MCF 10A (cell line): ENCODE results near the gene RAI1. TPM values are rescaled to one million over a fixed set of nuclear protein-coding genes. Genes with fewer than 3 reads are reported as not detected.

Experiments used
- BruUV-seq: library from RNA; stranded (reverse); fragments of 400-500 nt; replicated peaks from 2 replicates; lab custom pipeline; 2021; lab: Mats Ljungman, UMichigan
- CTCF ChIA-PET: fragments of 300-600 bp; sonication (Branson Sonifier 250); formaldehyde crosslinking; extraction: SDS; loops from one replicate; lab custom pipeline; 2021; ENCODE audit warnings: antibody characterized with exemption, inconsistent platforms; lab: Yijun Ruan, JAX
- POLR2A ChIA-PET: fragments of 300-600, 350-650 bp; sonication (Branson Sonifier 250); formaldehyde crosslinking; extraction: SDS; loops from one replicate; lab custom pipeline; 2020; ENCODE audit warnings: antibody characterized with exemption, inconsistent platforms; lab: Yijun Ruan, JAX
- DNase-seq: peaks from one replicate; pipeline ENCODE4 v3.0.0-alpha.2; 2018; ENCODE audit not compliant: unreplicated experiment
- H3K27ac Mint-ChIP-seq: one replicate; pipeline ENCODE4 v1.8.0; 2022; ENCODE audit warnings: mild to moderate bottlenecking, low read depth, mixed read lengths; ENCODE audit not compliant: unreplicated experiment
- H3K27me3 Mint-ChIP-seq: one replicate; pipeline ENCODE4 v1.8.0; 2022; ENCODE audit warnings: mixed read lengths; ENCODE audit not compliant: insufficient read depth, unreplicated experiment
- H3K36me3 Mint-ChIP-seq: one replicate; pipeline ENCODE4 v1.8.0; 2022; ENCODE audit warnings: mild to moderate bottlenecking, moderate library complexity, mixed read lengths; ENCODE audit not compliant: insufficient read depth, unreplicated experiment
- H3K4me1 Mint-ChIP-seq: one replicate; pipeline ENCODE4 v1.8.0; 2022; ENCODE audit warnings: mixed read lengths; ENCODE audit not compliant: insufficient read depth, unreplicated experiment
- H3K4me3 Mint-ChIP-seq: one replicate; pipeline ENCODE4 v1.8.0; 2022; ENCODE audit warnings: mild to moderate bottlenecking, moderate library complexity, mixed read lengths; ENCODE audit not compliant: unreplicated experiment
- H3K9me3 Mint-ChIP-seq: one replicate; pipeline ENCODE4 v1.8.0; 2022; ENCODE audit warnings: mixed read lengths; ENCODE audit not compliant: unreplicated experiment
- intact Hi-C: fragments of 100-400 bp; cut with micrococcal nuclease; formaldehyde crosslinking; loops from 2 replicates; pipeline ENCODE4 v1.14.1; 2022
- total RNA-seq: library from RNA; stranded (reverse); gene quantifications from 2 replicates; pipeline ENCODE4 v1.2.3, GENCODE V29; 2022
- TF ChIP-seq, protein P1 (sequence below): fragments of 200-600 bp; IDR thresholded peaks from one replicate; pipeline ENCODE4 v1.8.0; 2022; ENCODE audit warnings: antibody characterized with exemption, mild to moderate bottlenecking; ENCODE audit not compliant: unreplicated experiment

Gene RAI1
- total RNA-seq, 1 experiment from 2014 or later = 30.4 TPM

DNA sequence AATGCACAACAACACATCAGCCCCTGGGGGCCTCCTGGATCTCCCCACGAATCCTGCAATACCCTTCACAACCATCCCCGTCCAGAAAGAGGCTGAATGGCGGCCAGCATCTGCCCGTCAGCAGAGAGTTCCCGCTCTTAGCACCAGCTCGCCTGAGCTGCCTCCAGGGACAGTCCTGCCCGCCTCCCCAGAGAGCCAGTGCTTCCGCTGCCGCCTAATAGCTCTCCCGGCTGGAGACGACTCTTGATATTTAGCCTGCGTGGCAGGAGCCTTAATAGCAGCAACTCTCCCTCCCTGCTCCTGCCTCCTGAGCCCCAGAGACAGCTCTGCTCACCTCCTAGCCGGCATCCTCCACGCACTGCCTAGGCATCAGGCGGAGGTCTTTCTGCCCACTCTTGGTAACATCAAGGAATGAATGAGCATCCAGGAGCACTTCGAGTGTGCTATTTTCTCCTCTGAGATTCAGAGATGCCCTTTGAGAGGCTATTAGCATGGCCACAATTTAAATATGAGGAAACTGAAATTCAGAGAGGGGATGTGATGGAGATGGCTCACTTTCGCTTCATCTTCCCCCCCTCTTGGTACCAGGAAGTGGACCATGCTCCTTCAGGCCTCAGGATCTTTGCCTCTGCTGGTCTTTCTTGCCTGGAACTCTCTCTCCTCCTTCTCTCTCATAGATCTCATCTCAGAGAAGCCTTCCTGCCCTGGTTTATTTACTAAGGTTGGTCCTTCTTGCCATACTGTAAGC lies 67.9 kb downstream of the RAI1 start:
- BruUV-seq = no TSS peak

DNA sequence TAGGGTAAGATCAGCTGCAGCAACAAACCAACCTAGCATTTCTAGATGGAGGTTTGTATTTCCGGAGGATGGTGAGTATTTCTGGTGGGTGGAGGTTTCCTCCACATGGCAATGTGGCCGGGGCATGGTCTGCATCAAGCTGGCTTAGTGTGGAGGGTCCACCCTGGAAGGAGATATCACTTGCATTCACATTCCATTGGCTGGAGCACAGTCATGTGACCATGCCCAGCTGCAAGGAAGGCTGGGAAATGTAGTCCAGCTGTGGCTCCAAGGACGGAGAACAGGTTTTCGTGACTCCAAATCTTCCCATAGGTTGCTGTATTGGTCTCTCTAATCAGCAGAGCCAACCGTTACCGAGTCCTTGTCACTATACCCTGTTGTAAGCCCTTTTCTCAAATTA lies 68.7 kb downstream of the RAI1 start:
- ChIA-PET POLR2A (interaction anchor here (0.6 to 1.4 kb wide), 2 partner anchors 11 to 86 kb away, joined by 3 read pairs; no protein-coding TSS in a partner anchor), CTCF (interaction anchor here (0.6 to 1.7 kb wide), 4 partner anchors 13 to 57 kb away, joined by 3 to 6 read pairs (median 3); no protein-coding TSS in a partner anchor)
- TF ChIP-seq, protein P1, sequence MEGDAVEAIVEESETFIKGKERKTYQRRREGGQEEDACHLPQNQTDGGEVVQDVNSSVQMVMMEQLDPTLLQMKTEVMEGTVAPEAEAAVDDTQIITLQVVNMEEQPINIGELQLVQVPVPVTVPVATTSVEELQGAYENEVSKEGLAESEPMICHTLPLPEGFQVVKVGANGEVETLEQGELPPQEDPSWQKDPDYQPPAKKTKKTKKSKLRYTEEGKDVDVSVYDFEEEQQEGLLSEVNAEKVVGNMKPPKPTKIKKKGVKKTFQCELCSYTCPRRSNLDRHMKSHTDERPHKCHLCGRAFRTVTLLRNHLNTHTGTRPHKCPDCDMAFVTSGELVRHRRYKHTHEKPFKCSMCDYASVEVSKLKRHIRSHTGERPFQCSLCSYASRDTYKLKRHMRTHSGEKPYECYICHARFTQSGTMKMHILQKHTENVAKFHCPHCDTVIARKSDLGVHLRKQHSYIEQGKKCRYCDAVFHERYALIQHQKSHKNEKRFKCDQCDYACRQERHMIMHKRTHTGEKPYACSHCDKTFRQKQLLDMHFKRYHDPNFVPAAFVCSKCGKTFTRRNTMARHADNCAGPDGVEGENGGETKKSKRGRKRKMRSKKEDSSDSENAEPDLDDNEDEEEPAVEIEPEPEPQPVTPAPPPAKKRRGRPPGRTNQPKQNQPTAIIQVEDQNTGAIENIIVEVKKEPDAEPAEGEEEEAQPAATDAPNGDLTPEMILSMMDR = no peak
- BruUV-seq = no TSS peak
- no peak overlapping the region for H3K27ac Mint-ChIP-seq
- no peaks in the 10 kb centered on the region for H3K27me3 Mint-ChIP-seq
- peaks cover 24% of the 10 kb centered on the region for H3K4me1 Mint-ChIP-seq
- H3K36me3 Mint-ChIP-seq = peaks cover 9% of the 10 kb centered on the region
- no peak overlapping the region for H3K4me3 Mint-ChIP-seq
- no peak for DNase-seq
- intact Hi-C loops = loop anchor here (5.0 kb wide), 1 partner anchor 68 kb away; the partner anchor contains the start of gene RAI1
- H3K9me3 Mint-ChIP-seq = no peaks in the 10 kb centered on the region

More for the DNA sequence above, 67.9 kb downstream of the RAI1 start:
- CTCF ChIA-PET = interaction anchor here (0.6 to 1.2 kb wide), 3 partner anchors 12 to 57 kb away, joined by 3 read pairs; no protein-coding TSS in a partner anchor
- intact Hi-C loops = no loop called here
- H3K36me3 Mint-ChIP-seq = peaks cover 13% of the 10 kb centered on the region
- POLR2A ChIA-PET = interaction anchor here (1.2 to 1.4 kb wide), 2 partner anchors 10 to 16 kb away, joined by 3 read pairs; no protein-coding TSS in a partner anchor
- TF ChIP-seq, protein P1 = no peak
- no peaks in the 10 kb centered on the region for H3K9me3 Mint-ChIP-seq
- no peak overlapping the region for H3K27ac Mint-ChIP-seq
- H3K4me1 Mint-ChIP-seq = peaks cover 26% of the 10 kb centered on the region
- H3K4me3 Mint-ChIP-seq = no peak overlapping the region
- no peaks in the 10 kb centered on the region for H3K27me3 Mint-ChIP-seq
- no peak for DNase-seq

DNA sequence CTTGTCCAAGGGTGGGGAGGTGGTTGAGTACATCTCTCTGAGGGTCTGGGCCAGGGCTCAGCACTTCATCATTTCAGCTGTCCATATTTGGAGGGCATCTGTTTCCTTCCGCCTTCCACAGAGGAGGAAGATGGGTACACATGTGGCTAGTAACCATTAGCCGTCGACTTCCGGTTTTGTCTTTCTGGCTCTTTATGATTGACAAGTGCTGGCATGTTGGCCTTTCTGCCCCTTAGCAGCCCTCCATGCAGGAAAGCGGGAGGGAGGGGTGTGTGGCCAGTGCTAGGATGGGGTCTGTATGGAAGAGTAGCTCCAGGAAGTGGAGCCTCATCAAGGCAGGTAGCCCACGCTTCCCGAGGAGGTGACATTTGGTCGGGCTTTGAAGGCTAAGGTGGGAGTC lies 69.6 kb downstream of the RAI1 start:
- no peaks in the 10 kb centered on the region for H3K27me3 Mint-ChIP-seq
- H3K36me3 Mint-ChIP-seq = peaks cover 8% of the 10 kb centered on the region
- DNase-seq = no peak
- no peak overlapping the region for H3K4me3 Mint-ChIP-seq
- POLR2A ChIA-PET = interaction anchor here (1.4 kb wide), 1 partner anchor 12 kb away, joined by 3 read pairs; no protein-coding TSS in a partner anchor
- CTCF ChIA-PET = interaction anchor here (0.6 to 1.7 kb wide), 4 partner anchors 11 to 90 kb away, joined by 3 to 6 read pairs (median 3); no protein-coding TSS in a partner anchor
- no peak overlapping the region for H3K27ac Mint-ChIP-seq
- H3K9me3 Mint-ChIP-seq = no peaks in the 10 kb centered on the region
- H3K4me1 Mint-ChIP-seq = peaks cover 17% of the 10 kb centered on the region
- TF ChIP-seq, protein P1 = no peak
- intact Hi-C loops = loop anchor here (5.0 kb wide), 1 partner anchor 69 kb away; the partner anchor contains the start of gene RAI1
- no TSS peak for BruUV-seq

DNA sequence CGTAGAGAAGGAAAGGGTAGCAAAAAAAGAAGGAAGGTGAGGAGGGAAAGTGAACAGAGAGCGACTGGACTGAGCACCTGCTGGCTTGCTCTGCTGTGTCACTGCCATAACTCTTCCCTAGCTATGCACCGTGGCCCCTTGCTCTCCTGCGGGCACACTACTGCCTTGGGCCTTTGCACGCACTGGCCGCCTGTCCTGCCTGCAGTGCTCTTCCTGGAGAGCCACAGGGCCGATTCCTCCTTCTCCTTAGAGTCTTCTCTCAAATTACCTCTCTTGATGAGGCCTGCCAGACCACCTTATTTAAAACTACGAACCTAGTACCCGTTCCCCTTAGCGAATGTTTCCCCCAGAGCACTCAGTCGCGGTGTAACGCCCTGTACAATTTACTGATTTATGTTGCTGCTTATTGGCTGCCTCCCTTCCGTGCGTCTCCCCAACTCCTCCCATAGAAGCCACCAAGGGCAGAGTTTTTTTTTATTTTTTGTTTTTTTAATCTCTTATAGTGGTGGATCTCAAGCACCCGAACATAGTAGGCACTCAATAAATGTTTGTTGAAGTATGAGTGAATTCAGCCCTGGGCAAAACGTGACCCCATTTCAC lies 70.3 kb downstream of the RAI1 start:
- no peaks in the 10 kb centered on the region for H3K27me3 Mint-ChIP-seq
- BruUV-seq = no TSS peak
- ChIA-PET POLR2A (interaction anchor here (0.6 kb wide), 1 partner anchor 514 kb away, joined by 3 read pairs; the partner anchor contains the start of gene FLCN), CTCF (interaction anchor here (0.6 to 1.7 kb wide), 4 partner anchors 11 to 90 kb away, joined by 3 to 6 read pairs (median 3); no protein-coding TSS in a partner anchor)
- peaks cover 8% of the 10 kb centered on the region for H3K36me3 Mint-ChIP-seq
- TF ChIP-seq, protein P1 = no peak
- H3K27ac Mint-ChIP-seq = peak overlapping the region; percentile 84
- H3K4me1 Mint-ChIP-seq = peaks cover 17% of the 10 kb centered on the region
- H3K9me3 Mint-ChIP-seq = no peaks in the 10 kb centered on the region
- peak overlapping the region; percentile 88 for H3K4me3 Mint-ChIP-seq
- intact Hi-C loops = loop anchor here (5.0 kb wide), 1 partner anchor 69 kb away; the partner anchor contains the start of gene RAI1
- DNase-seq = no peak
